ENCODE measurements around the gene CBLIF. TPM values are rescaled to one million over a fixed set of nuclear protein-coding genes. Genes with fewer than 3 reads are reported as not detected.

CBLIF gene
- total RNA-seq, 1 donor from 2014 or later: not detected

- H3K36me3 Mint-ChIP-seq (ENCODE audit: low read depth): peaks cover 26% of the 10 kb centered on the region
- no peaks in the 10 kb centered on the region for H3K4me1 Mint-ChIP-seq (ENCODE audit: low read depth)
- no peak for TF ChIP-seq CTCF (IDR thresholded peaks at IDR 0.05)
- no peak for DNase-seq (ENCODE audit: low spot score)
- no peak overlapping the region for H3K27ac Mint-ChIP-seq (ENCODE audit: unreplicated experiment)
- no peak overlapping the region for H3K4me3 Mint-ChIP-seq (ENCODE audit: unreplicated experiment)
- no peaks in the 10 kb centered on the region for H3K9me3 Mint-ChIP-seq (ENCODE audit: low read depth)
- H3K27me3 Mint-ChIP-seq (ENCODE audit: low read depth): no peaks in the 10 kb centered on the region
These were observed 44.8 kb downstream of the CBLIF start for GRCh38 chr11:59800390-59801025.

DNA sequence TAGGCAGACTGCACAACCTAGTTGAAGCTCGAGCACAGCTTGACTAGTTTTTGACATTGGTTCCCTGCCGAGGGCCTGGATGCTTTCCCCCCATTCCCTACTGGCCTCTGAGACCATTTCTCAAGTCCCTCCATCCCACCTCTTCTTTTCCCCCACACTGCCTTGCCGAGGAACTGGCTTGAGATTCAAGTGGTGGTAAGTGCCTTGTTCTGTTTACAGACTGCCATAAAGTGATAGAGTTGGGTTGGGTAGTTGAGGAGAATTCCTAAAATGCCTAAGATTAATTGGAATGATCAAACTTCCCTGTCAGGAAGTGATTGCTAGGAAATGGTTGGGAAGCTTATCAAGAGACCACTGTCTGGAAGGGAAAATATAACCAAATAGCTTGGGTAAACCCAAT, 50.9 kb downstream of the CBLIF start:
- Mint-ChIP-seq H3K36me3 (ENCODE audit: low read depth) (peaks cover 45% of the 10 kb centered on the region), H3K4me3 (ENCODE audit: unreplicated experiment) (no peak overlapping the region), H3K27me3 (ENCODE audit: low read depth) (no peaks in the 10 kb centered on the region), H3K27ac (ENCODE audit: unreplicated experiment) (no peak overlapping the region), H3K9me3 (ENCODE audit: low read depth) (no peaks in the 10 kb centered on the region), H3K4me1 (ENCODE audit: low read depth) (no peaks in the 10 kb centered on the region)
- TF ChIP-seq CTCF (IDR thresholded peaks at IDR 0.05): no peak
- DNase-seq (ENCODE audit: low spot score): no peak

DNA sequence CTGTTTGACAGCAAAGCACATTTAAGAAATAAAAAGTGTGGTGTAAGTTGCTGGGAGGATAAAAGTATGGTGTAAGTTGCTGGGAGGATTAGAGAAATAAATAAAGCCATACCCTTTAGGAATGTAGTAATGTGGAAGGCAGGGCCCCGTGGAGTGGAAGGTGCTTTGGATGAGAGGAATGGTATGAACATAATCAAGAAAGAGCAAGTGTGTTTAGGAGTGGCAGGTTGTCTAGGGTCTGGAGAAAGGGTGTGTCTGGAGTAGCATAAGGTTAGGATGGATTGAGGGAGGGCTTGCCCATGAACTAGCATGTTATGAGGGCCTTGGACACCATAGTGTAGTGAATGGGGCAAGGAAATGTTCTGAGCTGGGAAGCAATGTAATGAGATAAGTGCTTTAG, 52.8 kb downstream of the CBLIF start:
- Mint-ChIP-seq H3K4me1 (ENCODE audit: low read depth) (peaks cover 16% of the 10 kb centered on the region), H3K9me3 (ENCODE audit: low read depth) (no peaks in the 10 kb centered on the region), H3K27me3 (ENCODE audit: low read depth) (no peaks in the 10 kb centered on the region), H3K27ac (ENCODE audit: unreplicated experiment) (peak overlapping the region; percentile 11), H3K4me3 (ENCODE audit: unreplicated experiment) (no peak overlapping the region), H3K36me3 (ENCODE audit: low read depth) (peaks cover 48% of the 10 kb centered on the region)
- no peak for DNase-seq (ENCODE audit: low spot score)
- no peak for TF ChIP-seq CTCF (IDR thresholded peaks at IDR 0.05)

- Mint-ChIP-seq H3K4me1 (ENCODE audit: low read depth) (peaks cover 24% of the 10 kb centered on the region), H3K36me3 (ENCODE audit: low read depth) (peaks cover 44% of the 10 kb centered on the region), H3K27me3 (ENCODE audit: low read depth) (no peaks in the 10 kb centered on the region), H3K4me3 (ENCODE audit: unreplicated experiment) (no peak overlapping the region), H3K27ac (ENCODE audit: unreplicated experiment) (no peak overlapping the region), H3K9me3 (ENCODE audit: low read depth) (no peaks in the 10 kb centered on the region)
- no peak for TF ChIP-seq CTCF (IDR thresholded peaks at IDR 0.05)
- no peak for DNase-seq (ENCODE audit: low spot score)
These were observed 53.7 kb downstream of the CBLIF start for GRCh38 chr11:59791639-59792038.

- no peak for TF ChIP-seq CTCF (IDR thresholded peaks at IDR 0.05)
- H3K27me3 Mint-ChIP-seq (ENCODE audit: low read depth): no peaks in the 10 kb centered on the region
- DNase-seq (ENCODE audit: low spot score): no peak
- peaks cover 34% of the 10 kb centered on the region for H3K4me1 Mint-ChIP-seq (ENCODE audit: low read depth)
- H3K9me3 Mint-ChIP-seq (ENCODE audit: low read depth): no peaks in the 10 kb centered on the region
- peak overlapping the region; percentile 16 for H3K4me3 Mint-ChIP-seq (ENCODE audit: unreplicated experiment)
- H3K27ac Mint-ChIP-seq (ENCODE audit: unreplicated experiment): peak overlapping the region; percentile 95
- peaks cover 21% of the 10 kb centered on the region for H3K36me3 Mint-ChIP-seq (ENCODE audit: low read depth)
These were observed 57.5 kb downstream of the CBLIF start for GRCh38 chr11:59787816-59788215.
